Prostate gland (tissue), 2 donors: ENCODE results near the gene PIGR.

Experiments used
- CTCF ChIP-seq, 4 experiments: fragments of 200-600 bp in 2 of 4; fragments of 450-650 bp in 2 of 4; sonication (generic) in 2 of 4; IDR thresholded peaks; 1 replicate in 3 of 4; 2 replicates in 1 of 4; pipeline ENCODE4 v1.5.1; 2016 to 2019; ENCODE audit warnings: antibody characterized with exemption in 4 of 4, mild to moderate bottlenecking in 2 of 4, moderate library complexity in 2 of 4
- POLR2A ChIP-seq: fragments of 450-650 bp; IDR thresholded peaks from one replicate; pipeline ENCODE4 v1.6.1; 2016; ENCODE audit warnings: antibody characterized with exemption, mild to moderate bottlenecking
- POLR2AphosphoS5 ChIP-seq: sonication (generic); formaldehyde crosslinking; IDR thresholded peaks from one replicate; pipeline ENCODE4 v1.6.1; 2017; ENCODE audit warnings: antibody characterized with exemption

- TF ChIP-seq CTCF (IDR thresholded peaks at IDR 0.05), result no peak
- TF ChIP-seq POLR2A, result no peak
- TF ChIP-seq POLR2AphosphoS5, result no peak
Observed at GRCh38 chr1:206947255-206947654, 989 bp upstream of the PIGR start.
